HepG2 (cell line): ENCODE measurements around the gene PGAP1. TPM values are rescaled to one million over a fixed set of nuclear protein-coding genes. Genes with fewer than 3 reads are reported as not detected.

Experiments
- CREB1 ChIP-seq, 2 experiments: fragments of 450-650 bp in 1 of 2; IDR thresholded peaks; 2 replicates each; pipeline ENCODE4 v1.6.1; 2016 to 2017; ENCODE audit warnings: control low read depth in 1 of 2, mild to moderate bottlenecking in 1 of 2, missing compliant biosample characterization in 1 of 2, missing genetic modification characterization in 1 of 2
- FOXK1 ChIP-seq: sonication (generic); formaldehyde crosslinking; IDR thresholded peaks from 2 replicates; pipeline ENCODE4 v1.4.0; 2020; ENCODE audit warnings: low read depth, missing genetic modification reagents, borderline replicate concordance
- HMG20B ChIP-seq: conservative IDR thresholded peaks from 2 replicates; pipeline ENCODE4 v1.6.1; 2016; ENCODE audit warnings: missing genetic modification reagents, missing compliant biosample characterization
- NR1H2 ChIP-seq: sonication (generic); formaldehyde crosslinking; IDR thresholded peaks from 2 replicates; pipeline ENCODE4 v1.8.1; 2022; ENCODE audit warnings: low read depth, missing genetic modification reagents, borderline replicate concordance
- PHF21A ChIP-seq: sonication (generic); formaldehyde crosslinking; IDR thresholded peaks from 2 replicates; pipeline ENCODE4 v1.5.0; 2020; ENCODE audit warnings: mild to moderate bottlenecking, missing genetic modification reagents
- SRF ChIP-seq: IDR thresholded peaks from 2 replicates; pipeline ENCODE4 v1.6.1; 2011; ENCODE audit warnings: mild to moderate bottlenecking, low read depth, low read length, moderate library complexity
- XRCC5 ChIP-seq: fragments of 200-400 bp; formaldehyde crosslinking; optimal IDR thresholded peaks from 2 replicates; pipeline ENCODE3; 2017; ENCODE audit warnings: mild to moderate bottlenecking, low read length
- ZBTB1 ChIP-seq: sonication (generic); formaldehyde crosslinking; IDR thresholded peaks from 2 replicates; pipeline ENCODE4 v1.4.0; 2020; ENCODE audit warnings: missing genetic modification reagents, borderline replicate concordance
- ZNF446 ChIP-seq: sonication (generic); formaldehyde crosslinking; IDR thresholded peaks from 2 replicates; pipeline ENCODE4 v1.5.0; 2020; ENCODE audit warnings: mild to moderate bottlenecking, missing genetic modification reagents
- ZNF615 ChIP-seq: sonication (generic); formaldehyde crosslinking; IDR thresholded peaks from 2 replicates; pipeline ENCODE4 v1.5.0; 2020; ENCODE audit warnings: mild to moderate bottlenecking, missing genetic modification reagents, borderline replicate concordance
- ZSCAN29 ChIP-seq: sonication (generic); formaldehyde crosslinking; conservative IDR thresholded peaks from 2 replicates; pipeline ENCODE4 v1.4.0; 2020; ENCODE audit warnings: mild to moderate bottlenecking, missing genetic modification reagents
- polyA plus RNA-seq, 8 experiments: library from polyadenylated mRNA; depleted of rRNA in 3 of 8; stranded (reverse) in 7 of 8; unstranded in 1 of 8; fragments of >200 nt; fragmentation: Illumina TruSeq in 4 of 8; extraction: Trizol in 4 of 8; gene quantifications; 2 replicates each; pipeline versions ENCODE4 v1.2.1 to v1.2.3, GENCODE V29; 2011 to 2016; ENCODE audit warnings: low read depth in 4 of 8, missing spikeins in 1 of 8, mixed read lengths in 1 of 8; ENCODE audit not compliant: insufficient read depth in 1 of 8
- total RNA-seq, 5 experiments: library from RNA; depleted of rRNA; stranded (reverse); fragments of >200 nt; fragmentation: Illumina TruSeq; extraction: Trizol; gene quantifications; 2 replicates each; pipeline ENCODE4 v1.2.3, GENCODE V29; 2016; ENCODE audit warnings: low read depth in 1 of 5
- TF ChIP-seq, protein P1 (sequence below): sonication (generic); formaldehyde crosslinking; IDR thresholded peaks from 2 replicates; pipeline ENCODE4 v1.4.0; 2020; ENCODE audit warnings: missing genetic modification reagents, mild to moderate bottlenecking, borderline replicate concordance
- TF ChIP-seq, protein P2 (sequence below): sonication (generic); formaldehyde crosslinking; IDR thresholded peaks from 2 replicates; pipeline ENCODE4 v1.5.0; 2020; ENCODE audit warnings: missing genetic modification reagents
- TF ChIP-seq, protein P3 (sequence below): IDR thresholded peaks from 2 replicates; pipeline ENCODE4 v1.6.1; 2016; ENCODE audit warnings: missing biosample characterization, missing genetic modification reagents, low read depth
- TF ChIP-seq, protein P4 (sequence below): sonication (generic); formaldehyde crosslinking; IDR thresholded peaks from 2 replicates; pipeline ENCODE4 v1.4.0; 2020; ENCODE audit warnings: missing genetic modification reagents; ENCODE audit errors: not compliant biosample characterization
- TF ChIP-seq, protein P5 (sequence below): sonication (generic); formaldehyde crosslinking; IDR thresholded peaks from 2 replicates; pipeline ENCODE4 v1.4.0; 2020; ENCODE audit warnings: missing genetic modification reagents, borderline replicate concordance

PGAP1 gene
- total and polyA plus RNA-seq, 2 of the 13 experiments (the other 11 are each of a cell fraction or from before 2014, with no cell fraction given) = 4.1 to 6.4 TPM

DNA sequence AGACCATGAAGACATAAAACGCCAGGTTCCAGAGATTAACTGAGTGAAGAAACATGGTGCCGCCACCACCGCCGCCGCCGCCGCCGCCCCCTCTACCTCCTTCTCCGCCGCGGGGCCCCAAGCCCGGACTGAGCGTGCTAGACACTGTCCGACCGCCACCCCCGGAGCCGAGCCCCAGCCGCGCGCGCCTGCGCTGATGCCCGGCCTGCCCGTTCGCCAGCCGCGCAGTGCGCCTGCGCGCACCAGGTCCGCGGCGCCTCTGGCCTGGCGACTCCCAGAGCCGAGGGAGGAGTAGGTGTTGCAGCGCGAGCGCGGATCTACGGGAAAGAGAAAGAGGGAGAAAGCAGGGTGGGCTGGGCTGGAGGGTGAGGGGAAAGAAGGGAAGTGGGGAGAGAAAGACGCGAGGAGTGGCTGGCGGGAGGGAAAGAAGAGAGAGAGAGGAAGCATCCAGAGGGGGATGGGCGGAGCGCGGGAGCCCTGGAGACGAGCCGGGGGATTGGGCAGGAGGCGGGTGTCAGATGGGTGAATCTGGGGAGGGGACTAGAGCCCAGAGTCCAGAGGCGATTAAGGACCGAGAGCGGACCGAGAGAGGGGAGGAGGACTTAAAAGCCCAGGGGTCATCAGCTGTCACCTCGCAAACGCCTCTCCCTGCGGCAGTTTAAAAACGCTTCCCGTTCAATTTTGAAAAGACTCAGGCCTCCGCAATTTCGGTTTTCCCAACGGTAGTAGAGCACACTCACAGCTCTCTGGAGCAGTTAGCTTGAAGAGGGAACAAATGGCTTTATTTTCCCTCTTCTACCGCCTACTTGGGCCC is at the start of gene PGAP1 (continued):
- TF ChIP-seq, protein P1, sequence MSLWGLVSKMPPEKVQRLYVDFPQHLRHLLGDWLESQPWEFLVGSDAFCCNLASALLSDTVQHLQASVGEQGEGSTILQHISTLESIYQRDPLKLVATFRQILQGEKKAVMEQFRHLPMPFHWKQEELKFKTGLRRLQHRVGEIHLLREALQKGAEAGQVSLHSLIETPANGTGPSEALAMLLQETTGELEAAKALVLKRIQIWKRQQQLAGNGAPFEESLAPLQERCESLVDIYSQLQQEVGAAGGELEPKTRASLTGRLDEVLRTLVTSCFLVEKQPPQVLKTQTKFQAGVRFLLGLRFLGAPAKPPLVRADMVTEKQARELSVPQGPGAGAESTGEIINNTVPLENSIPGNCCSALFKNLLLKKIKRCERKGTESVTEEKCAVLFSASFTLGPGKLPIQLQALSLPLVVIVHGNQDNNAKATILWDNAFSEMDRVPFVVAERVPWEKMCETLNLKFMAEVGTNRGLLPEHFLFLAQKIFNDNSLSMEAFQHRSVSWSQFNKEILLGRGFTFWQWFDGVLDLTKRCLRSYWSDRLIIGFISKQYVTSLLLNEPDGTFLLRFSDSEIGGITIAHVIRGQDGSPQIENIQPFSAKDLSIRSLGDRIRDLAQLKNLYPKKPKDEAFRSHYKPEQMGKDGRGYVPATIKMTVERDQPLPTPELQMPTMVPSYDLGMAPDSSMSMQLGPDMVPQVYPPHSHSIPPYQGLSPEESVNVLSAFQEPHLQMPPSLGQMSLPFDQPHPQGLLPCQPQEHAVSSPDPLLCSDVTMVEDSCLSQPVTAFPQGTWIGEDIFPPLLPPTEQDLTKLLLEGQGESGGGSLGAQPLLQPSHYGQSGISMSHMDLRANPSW (CRISPR knock-in tag) = no peak
- TF ChIP-seq PHF21A (CRISPR knock-in tag) (peak; percentile 82), NR1H2 (CRISPR knock-in tag) (no peak), ZNF446 (0 out of 2 replicates have a peak, but pooled peaks have one; percentile 91), XRCC5 (peak; percentile 51), HMG20B (CRISPR knock-in tag) (0 out of 2 replicates have a peak, but pooled peaks have one; percentile 36), FOXK1 (0 out of 2 replicates have a peak, but pooled peaks have one; percentile 21), CREB1 (IDR thresholded peaks at IDR 0.05) (peak; percentile 11; the same call in 1 of the 2 replicates), CREB1 (CRISPR knock-in tag; IDR thresholded peaks at IDR 0.05) (no peak), ZNF615 (CRISPR knock-in tag) (0 out of 2 replicates have a peak, but pooled peaks have one; percentile 14), SRF (no peak), ZBTB1 (CRISPR knock-in tag) (no peak), ZSCAN29 (CRISPR knock-in tag) (no peak)
- TF ChIP-seq, protein P2, sequence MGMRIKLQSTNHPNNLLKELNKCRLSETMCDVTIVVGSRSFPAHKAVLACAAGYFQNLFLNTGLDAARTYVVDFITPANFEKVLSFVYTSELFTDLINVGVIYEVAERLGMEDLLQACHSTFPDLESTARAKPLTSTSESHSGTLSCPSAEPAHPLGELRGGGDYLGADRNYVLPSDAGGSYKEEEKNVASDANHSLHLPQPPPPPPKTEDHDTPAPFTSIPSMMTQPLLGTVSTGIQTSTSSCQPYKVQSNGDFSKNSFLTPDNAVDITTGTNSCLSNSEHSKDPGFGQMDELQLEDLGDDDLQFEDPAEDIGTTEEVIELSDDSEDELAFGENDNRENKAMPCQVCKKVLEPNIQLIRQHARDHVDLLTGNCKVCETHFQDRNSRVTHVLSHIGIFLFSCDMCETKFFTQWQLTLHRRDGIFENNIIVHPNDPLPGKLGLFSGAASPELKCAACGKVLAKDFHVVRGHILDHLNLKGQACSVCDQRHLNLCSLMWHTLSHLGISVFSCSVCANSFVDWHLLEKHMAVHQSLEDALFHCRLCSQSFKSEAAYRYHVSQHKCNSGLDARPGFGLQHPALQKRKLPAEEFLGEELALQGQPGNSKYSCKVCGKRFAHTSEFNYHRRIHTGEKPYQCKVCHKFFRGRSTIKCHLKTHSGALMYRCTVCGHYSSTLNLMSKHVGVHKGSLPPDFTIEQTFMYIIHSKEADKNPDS = no peak
- TF ChIP-seq, protein P3, sequence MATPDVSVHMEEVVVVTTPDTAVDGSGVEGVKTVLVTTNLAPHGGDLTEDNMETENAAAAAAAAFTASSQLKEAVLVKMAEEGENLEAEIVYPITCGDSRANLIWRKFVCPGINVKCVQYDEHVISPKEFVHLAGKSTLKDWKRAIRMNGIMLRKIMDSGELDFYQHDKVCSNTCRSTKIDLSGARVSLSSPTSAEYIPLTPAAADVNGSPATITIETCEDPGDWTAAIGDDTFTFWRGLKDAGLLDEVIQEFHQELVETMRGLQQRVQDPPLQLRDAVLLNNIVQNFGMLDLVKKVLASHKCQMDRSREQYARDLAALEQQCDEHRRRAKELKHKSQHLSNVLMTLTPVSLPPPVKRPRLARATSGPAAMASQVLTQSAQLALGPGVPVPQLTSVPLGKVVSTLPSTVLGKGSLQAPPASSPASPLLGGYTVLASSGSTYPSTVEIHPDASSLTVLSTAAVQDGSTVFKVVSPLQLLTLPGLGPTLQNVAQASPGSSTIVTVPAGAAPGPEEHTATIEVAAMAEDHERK (CRISPR knock-in tag) = no peak
- TF ChIP-seq, protein P4, sequence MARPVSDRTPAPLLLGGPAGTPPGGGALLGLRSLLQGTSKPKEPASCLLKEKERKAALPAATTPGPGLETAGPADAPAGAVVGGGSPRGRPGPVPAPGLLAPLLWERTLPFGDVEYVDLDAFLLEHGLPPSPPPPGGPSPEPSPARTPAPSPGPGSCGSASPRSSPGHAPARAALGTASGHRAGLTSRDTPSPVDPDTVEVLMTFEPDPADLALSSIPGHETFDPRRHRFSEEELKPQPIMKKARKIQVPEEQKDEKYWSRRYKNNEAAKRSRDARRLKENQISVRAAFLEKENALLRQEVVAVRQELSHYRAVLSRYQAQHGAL (CRISPR knock-in tag) = no peak
- TF ChIP-seq, protein P5, sequence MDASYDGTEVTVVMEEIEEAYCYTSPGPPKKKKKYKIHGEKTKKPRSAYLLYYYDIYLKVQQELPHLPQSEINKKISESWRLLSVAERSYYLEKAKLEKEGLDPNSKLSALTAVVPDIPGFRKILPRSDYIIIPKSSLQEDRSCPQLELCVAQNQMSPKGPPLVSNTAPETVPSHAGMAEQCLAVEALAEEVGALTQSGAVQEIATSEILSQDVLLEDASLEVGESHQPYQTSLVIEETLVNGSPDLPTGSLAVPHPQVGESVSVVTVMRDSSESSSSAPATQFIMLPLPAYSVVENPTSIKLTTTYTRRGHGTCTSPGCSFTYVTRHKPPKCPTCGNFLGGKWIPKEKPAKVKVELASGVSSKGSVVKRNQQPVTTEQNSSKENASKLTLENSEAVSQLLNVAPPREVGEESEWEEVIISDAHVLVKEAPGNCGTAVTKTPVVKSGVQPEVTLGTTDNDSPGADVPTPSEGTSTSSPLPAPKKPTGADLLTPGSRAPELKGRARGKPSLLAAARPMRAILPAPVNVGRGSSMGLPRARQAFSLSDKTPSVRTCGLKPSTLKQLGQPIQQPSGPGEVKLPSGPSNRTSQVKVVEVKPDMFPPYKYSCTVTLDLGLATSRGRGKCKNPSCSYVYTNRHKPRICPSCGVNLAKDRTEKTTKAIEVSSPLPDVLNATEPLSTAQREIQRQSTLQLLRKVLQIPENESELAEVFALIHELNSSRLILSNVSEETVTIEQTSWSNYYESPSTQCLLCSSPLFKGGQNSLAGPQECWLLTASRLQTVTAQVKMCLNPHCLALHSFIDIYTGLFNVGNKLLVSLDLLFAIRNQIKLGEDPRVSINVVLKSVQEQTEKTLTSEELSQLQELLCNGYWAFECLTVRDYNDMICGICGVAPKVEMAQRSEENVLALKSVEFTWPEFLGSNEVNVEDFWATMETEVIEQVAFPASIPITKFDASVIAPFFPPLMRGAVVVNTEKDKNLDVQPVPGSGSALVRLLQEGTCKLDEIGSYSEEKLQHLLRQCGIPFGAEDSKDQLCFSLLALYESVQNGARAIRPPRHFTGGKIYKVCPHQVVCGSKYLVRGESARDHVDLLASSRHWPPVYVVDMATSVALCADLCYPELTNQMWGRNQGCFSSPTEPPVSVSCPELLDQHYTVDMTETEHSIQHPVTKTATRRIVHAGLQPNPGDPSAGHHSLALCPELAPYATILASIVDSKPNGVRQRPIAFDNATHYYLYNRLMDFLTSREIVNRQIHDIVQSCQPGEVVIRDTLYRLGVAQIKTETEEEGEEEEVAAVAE (CRISPR knock-in tag) = no peak
